Endothelial cell of umbilical vein (primary cell): Measurements from ENCODE around the gene NLN.
"Not testable (repeated sequence)": the region's sequence is repeated elsewhere in the genome, so short reads cannot be mapped to it uniquely, and the experiment has no call there.

ENCODE experiments used
- FOS ChIP-seq: IDR thresholded peaks from 2 replicates; pipeline ENCODE4 v1.6.1; 2011; ENCODE audit warnings: mild to moderate bottlenecking, low read length, moderate library complexity, borderline replicate concordance; ENCODE audit not compliant: insufficient read depth
- TF ChIP-seq, protein P1 (sequence below): IDR thresholded peaks from 2 replicates; pipeline ENCODE4 v1.6.1; 2011; ENCODE audit not compliant: insufficient read depth, insufficient read length
- TF ChIP-seq, protein P2 (sequence below), 2 donors: IDR thresholded peaks; 1 replicate in 1 of 2; 2 replicates in 1 of 2; pipeline ENCODE4 v1.5.1; 2011; ENCODE audit warnings: low read length in 2 of 2, mild to moderate bottlenecking in 2 of 2, moderate library complexity in 2 of 2, control low read depth in 1 of 2, inconsistent platforms in 1 of 2, low read depth in 1 of 2; ENCODE audit not compliant: insufficient read depth in 1 of 2; ENCODE audit errors: extremely low read depth in 1 of 2

DNA sequence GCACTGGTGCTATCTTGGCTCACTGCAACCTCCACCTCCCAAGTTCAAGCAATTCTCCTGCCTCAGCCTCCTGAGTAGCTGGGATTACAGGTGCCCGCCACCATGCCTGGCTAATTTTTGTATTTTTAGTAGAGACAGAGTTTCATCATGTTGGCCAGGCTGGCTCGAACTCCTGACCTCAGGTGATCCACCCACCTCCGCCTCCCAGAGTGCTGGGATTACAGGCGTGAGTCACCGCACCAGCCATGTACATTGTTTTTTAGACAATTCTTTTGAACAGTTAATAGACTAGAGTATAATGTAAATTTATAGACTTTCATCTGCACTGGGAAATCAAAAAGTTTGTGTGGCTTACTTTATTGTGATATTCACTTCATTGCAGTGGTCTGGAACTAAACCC lies 85.5 kb downstream of the NLN start:
- not testable (repeated sequence) for TF ChIP-seq FOS
- TF ChIP-seq, protein P1, sequence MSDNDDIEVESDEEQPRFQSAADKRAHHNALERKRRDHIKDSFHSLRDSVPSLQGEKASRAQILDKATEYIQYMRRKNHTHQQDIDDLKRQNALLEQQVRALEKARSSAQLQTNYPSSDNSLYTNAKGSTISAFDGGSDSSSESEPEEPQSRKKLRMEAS: not testable (repeated sequence)
- TF ChIP-seq, protein P2, sequence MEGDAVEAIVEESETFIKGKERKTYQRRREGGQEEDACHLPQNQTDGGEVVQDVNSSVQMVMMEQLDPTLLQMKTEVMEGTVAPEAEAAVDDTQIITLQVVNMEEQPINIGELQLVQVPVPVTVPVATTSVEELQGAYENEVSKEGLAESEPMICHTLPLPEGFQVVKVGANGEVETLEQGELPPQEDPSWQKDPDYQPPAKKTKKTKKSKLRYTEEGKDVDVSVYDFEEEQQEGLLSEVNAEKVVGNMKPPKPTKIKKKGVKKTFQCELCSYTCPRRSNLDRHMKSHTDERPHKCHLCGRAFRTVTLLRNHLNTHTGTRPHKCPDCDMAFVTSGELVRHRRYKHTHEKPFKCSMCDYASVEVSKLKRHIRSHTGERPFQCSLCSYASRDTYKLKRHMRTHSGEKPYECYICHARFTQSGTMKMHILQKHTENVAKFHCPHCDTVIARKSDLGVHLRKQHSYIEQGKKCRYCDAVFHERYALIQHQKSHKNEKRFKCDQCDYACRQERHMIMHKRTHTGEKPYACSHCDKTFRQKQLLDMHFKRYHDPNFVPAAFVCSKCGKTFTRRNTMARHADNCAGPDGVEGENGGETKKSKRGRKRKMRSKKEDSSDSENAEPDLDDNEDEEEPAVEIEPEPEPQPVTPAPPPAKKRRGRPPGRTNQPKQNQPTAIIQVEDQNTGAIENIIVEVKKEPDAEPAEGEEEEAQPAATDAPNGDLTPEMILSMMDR (IDR thresholded peaks at IDR 0.05; ENCODE audit: extremely low read depth in 1 of 2, insufficient read depth in 1 of 2, low read depth in 1 of 2, low read length in 2 of 2): not testable (repeated sequence)
